Measurements from ENCODE around the gene YIF1A.
"Not testable (repeated sequence)": the region's sequence is repeated elsewhere in the genome, so short reads cannot be mapped to it uniquely, and the experiment has no call there.

YIF1A gene

GRCh38 chr11:66310803-66311440, 22.0 kb upstream of the YIF1A start:
- DNase-seq = not testable (repeated sequence)

GRCh38 chr11:66310324-66310723, 21.4 kb upstream of the YIF1A start:
- DNase-seq = no peak

- DNase-seq = no peak
Measured at GRCh38 chr11:66309475-66309874, 20.5 kb upstream of the YIF1A start.

GRCh38 chr11:66302656-66303055, 13.7 kb upstream of the YIF1A start:
- DNase-seq = no peak

GRCh38 chr11:66299186-66299585, 10.2 kb upstream of the YIF1A start:
- DNase-seq = no peak

- DNase-seq = no peak
Measured at GRCh38 chr11:66297610-66298009, 8.7 kb upstream of the YIF1A start.

- DNase-seq = no peak
Measured at GRCh38 chr11:66294626-66295620, 6.0 kb upstream of the YIF1A start.

- no peak for DNase-seq
Measured at GRCh38 chr11:66293777-66294625, 5.1 kb upstream of the YIF1A start.

- no peak for DNase-seq
Measured at GRCh38 chr11:66293352-66293751, 4.4 kb upstream of the YIF1A start.

- no peak for DNase-seq
Measured at GRCh38 chr11:66292543-66293332, 3.8 kb upstream of the YIF1A start.

GRCh38 chr11:66291706-66292542, 3.0 kb upstream of the YIF1A start, which contains the start of gene TMEM151A:
Gene TMEM151A (plus strand): TSS chr11:66291894. CDS start chr11:66292014, 120 bp downstream.
- DNase-seq = no peak

- no peak for DNase-seq
Measured at GRCh38 chr11:66291303-66291705, 2.4 kb upstream of the YIF1A start.

GRCh38 chr11:66290330-66290621, 1.3 kb upstream of the YIF1A start:
- no peak for DNase-seq

GRCh38 chr11:66289548-66290329, 796 bp upstream of the YIF1A start:
- no peak for DNase-seq

- DNase-seq = no peak
Measured at GRCh38 chr11:66287889-66288670, 863 bp downstream of the YIF1A start.

- DNase-seq = no peak
Measured at GRCh38 chr11:66287211-66287888, 1.6 kb downstream of the YIF1A start.

- no peak for DNase-seq
Measured at GRCh38 chr11:66286699-66287098, 2.2 kb downstream of the YIF1A start.

GRCh38 chr11:66285250-66285947, 3.5 kb downstream of the YIF1A start:
- DNase-seq = no peak

Measured in KG1 (cell line).